HG02763 (cell line): Measurements from ENCODE around the gene ARR3.
"Not testable (repeated sequence)": the region's sequence is repeated elsewhere in the genome, so short reads cannot be mapped to it uniquely, and the experiment has no call there.

Source experiments
- ATAC-seq: cut with Tn5 transposase; IDR thresholded peaks from one replicate; pipeline ENCODE4 v1.9.1; 2021; ENCODE audit warnings: mild to moderate bottlenecking, moderate library complexity; ENCODE audit not compliant: unreplicated experiment

Gene ARR3

DNA sequence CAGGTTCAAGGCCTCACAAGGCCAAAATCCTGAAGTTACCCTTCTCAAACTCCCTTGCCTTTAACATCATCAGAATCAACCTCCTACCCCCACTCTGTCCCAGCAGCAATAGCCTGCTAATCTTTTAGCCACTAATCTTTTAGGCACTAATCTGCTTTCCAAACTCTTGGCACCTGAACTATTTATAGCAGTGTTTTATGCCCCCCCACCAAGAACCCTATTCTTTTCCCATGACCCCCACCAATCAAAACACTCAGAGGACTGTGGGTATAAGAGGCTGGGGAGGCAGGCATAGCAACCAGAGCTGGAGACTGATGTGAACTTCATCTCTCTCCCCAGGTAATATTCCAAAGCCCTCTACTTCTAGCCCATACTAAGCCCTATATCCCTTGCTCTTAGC is at the start of gene ARR3:
ARR3 (plus strand) TSS at position 301 of the 400 bp plus-strand sequence. CDS start 1,052 bp downstream, outside the sequence.
- ATAC-seq = no peak

DNA sequence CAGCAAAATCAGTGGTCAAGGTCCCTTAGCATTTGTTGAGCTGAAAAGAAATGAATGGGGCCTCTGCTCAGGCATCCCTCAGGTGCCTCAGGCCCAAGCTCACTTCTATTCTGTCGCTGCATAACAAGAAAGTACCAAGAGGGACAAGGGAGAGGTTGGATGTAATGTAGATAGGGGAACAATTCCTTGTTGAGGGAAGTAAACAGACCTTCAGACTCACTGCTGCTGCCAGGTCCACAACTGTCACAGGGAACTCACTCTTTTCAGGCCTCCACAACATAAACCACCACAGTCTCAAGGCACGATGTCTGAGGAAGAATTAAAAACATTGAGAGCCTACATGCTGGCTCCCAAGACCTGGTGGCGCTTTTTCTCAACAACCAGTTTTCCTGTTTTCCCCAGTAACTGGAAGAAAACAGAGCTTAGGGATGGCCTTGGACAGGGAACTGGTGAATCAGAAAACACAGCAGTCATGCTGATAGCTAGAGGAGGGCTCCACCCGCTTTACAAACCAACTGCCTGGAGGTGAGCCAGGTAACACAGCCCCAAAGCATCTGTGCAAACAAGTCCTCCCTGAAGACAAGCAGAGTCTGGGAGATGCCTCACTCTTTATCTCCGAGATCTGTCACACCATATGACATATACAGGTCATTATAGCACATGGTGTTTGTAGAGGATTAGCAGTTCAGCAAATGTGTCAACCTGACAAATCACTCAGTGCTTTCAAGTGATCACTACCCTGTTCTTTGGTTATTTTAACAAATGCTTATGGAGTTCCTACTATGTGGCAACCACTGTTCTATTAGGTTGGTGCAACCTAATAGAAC is 48.0 kb upstream of the ARR3 start:
- ATAC-seq = no peak

DNA sequence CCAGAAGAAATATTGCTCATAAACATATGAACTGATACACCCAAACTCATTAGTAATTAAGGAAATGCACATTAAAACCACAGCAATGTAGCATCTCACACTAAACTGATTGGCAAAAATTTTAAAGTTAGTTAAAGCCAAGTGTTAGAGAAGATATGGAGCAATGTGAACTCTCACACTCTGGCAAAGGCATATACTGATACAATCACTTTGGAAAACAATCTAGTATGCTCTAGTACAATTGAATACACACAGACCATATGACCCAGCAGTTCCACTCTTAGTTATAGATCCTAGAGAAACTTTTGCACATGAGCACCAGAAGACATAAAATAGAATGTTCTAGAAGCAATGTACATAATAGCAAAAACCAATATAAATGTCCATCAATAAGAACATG is 42.1 kb upstream of the ARR3 start:
- ATAC-seq = no peak

DNA sequence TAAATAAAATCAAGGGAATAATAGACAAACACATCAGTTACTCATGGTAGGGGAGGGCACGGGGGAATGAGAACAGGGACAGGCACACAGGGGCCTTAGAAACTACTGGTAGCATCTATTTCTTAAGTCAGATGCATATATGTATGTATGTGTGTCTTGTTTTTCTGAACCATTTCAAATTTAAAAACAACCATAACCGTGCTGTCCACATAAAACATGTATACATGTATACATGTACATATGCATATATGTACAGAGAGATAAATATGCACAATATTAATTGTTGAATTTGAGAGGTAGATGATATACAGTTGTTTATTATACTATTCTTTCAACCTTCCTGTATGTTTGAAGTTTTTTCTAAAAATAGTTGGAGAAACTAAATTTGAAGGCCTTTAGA is 41.4 kb upstream of the ARR3 start:
- ATAC-seq = no peak

DNA sequence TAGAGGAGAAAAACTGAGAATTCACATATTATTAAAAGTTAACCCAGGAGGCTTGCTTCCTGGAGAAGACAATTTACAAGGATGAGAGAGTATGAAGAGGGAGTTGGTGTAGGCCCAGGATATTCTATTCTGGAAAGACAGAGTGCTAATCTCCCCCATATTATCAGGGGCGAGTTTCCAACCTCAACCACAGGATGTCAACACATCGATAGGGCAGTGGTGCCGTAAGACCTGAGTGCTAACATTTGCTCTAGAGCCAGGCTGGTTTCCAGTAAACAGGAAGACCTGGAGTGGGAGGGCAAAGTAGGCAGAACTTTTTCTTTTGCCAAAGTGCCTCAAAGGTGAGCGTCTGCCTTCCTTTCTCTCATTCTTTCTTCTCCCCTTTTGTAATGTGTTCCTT is 36.5 kb upstream of the ARR3 start:
- no peak for ATAC-seq

DNA sequence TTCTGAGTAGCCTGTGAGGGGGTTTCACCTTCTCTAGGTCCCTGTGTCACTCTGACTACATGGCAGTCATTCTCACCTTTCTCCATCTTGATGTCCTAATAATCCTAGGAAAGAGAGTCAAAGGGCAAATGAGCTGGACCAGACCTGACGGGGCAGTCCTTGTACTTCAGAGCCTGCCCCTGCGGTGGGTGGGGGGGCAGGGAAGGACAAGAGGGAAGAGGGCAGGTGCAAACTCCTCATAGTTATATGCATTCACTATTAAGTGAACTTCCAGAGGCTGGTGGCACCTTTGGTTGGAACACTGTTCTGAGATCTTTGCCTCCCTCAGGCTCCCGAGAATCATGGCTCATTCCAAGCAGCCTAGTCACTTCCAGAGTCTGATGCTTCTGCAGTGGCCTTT is 33.8 kb upstream of the ARR3 start, which contains the start of gene AWAT1:
AWAT1 (plus strand) TSS at position 301 of the 400 bp plus-strand sequence; CDS start at position 342, 41 bp downstream.
- no peak for ATAC-seq

DNA sequence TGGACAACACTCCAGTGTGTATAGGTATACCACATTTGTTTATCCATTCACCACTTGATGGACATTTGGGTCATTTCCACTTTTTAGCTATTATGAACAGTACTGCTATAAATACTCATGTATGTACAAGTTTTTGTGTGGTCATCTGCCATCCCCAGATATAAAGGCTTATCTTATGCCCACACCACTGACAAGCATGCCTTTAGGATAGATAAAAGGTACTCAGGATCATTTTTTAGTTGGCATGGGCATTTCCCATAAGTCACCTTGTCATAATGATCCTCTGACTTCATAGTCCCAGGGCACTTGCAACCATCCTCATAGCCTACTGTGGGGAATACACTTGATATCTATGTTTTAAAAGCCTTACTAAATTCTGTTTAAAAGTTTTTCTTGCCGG is 27.4 kb upstream of the ARR3 start:
- ATAC-seq = no peak

DNA sequence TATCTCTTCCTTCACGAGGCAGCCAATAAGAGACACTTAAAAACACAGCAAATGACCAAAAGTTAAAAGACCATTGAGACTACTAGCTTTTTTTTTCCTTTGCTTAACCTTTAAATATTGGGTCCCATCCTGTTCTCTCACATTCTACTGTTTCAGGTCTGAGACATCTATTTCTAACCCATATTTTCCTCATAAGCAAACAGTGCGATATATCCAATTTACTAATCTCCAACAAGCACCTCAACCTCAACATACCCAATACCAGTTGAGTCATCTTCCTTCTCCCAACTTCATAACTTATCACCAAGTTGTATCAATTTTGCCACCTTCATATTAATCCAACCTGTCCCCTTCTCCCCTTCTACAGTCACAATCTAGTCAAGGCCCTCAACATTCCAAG is 26.6 kb upstream of the ARR3 start:
- no peak for ATAC-seq

DNA sequence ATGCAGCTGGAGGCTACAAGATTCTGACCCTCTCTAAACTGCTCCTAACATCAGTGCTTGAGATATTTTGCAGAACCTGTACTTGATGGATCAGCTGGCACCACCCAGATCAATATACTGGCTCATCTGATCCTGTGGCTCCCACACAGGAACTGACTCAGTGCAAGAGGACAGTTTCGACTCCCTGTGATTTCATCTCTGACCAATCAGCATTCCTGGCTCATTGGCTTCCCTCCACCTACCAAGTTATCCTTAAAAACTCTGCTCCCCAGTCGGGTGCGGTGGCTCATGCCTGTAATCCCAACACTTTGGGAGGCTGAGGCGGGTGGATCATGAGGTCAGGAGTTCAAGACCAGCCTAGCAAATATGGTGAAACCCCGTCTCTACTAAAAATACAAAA is 24.5 kb upstream of the ARR3 start:
- not testable (repeated sequence) for ATAC-seq

DNA sequence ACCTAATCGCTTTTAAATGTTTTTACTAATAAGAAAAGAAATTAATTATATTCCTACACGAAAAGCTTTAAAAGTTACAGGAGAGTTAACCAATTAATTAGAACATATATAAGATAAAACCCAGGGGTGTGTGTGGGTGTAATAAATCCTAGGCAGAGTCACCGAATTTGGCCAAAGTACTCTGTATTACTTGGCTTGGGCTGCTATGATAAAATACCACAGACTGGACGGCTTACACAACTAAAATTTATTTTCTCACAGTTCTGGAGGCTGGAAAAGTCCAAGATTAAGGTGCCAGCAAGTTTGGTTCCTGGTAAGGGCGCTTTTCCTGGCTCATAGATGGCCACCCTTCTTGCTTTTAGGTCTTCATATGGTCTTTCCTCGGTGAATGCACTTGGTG is 23.3 kb upstream of the ARR3 start:
- ATAC-seq = no peak

DNA sequence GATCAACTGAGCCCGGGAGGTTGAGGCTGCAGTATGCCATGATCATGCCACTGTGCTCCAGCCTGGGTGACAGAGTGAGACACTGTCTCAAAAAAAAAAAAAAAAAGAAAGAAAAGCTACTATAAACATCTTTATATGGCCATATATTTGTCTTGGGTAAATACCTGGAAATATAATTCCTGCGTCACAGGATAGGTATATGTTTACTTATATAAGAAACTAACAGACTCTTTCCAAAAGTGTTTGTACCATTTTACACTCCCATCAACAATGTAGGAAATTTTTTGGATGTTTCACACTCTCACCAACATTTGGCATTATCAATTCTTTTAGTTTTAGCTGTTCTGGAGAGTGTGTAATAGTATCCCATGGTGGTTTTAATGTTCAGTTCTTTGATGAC is 20.9 kb upstream of the ARR3 start:
- ATAC-seq = no peak

DNA sequence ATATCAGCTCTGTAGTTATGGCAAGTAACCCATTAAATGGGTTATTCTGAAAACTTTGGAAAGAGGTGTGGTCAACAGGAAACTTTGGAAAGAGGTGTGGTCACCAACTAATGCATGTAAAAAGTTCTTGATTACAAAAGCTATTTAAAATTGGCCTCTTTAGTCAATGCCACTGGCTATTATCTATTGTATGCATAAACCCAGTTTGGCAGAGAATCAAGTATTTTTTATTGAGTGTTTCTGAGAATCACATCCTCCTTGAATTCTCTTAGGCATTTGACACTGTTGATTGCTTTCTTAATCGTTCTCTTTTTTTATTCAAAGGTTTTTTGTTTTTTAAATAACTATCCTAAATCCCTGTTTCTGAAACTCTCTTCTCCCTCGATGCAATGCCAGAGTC is 15.6 kb upstream of the ARR3 start:
- no peak for ATAC-seq

DNA sequence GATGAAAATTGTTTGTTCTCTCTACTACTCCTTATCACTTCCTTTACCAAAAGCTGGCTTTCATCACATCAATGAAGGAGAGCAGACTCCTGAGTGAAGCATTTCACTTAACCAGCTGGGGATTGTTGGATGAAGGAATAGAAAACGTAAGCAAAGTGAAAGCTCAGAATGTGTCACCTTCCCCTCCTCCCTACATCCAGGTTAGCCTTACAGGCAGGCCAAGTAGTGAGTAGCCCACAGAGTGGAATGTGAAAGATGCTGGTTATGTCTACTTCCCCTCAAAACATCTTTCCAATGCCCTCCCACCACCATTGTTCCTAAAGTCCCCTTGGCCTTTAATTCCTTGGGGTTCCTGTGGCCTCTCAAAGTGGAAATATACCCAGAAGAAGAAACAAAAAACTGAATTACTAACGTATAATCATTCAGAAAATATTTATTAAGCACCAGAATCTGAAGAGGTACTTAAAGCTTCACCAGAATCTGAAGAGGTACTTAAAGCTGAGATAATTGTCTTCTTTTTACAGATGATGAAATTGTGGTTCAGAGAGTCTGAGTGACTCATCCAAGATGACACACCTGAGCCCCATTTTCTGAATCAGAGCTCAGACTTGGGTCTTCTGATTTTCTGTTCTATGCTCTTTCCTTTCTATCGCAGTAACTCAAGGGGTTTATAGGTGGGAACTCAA is 14.6 kb upstream of the ARR3 start:
- ATAC-seq = no peak

DNA sequence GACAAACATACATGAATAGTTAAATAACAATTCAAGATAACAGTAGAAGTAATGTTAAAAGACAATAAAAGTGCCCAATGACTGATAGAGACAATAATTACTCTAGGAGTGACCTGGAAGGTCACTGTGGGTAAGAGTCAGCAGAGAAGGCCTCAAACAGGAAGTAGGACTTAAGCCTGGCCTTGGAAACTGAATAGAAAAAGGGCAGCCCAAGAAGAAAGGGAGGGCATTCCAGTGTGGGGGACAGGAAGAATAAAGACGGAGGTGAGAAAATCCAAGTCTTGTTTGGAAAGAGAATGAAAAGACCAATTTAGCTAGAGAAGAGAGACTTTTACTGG is 14.1 kb upstream of the ARR3 start:
- no peak for ATAC-seq

DNA sequence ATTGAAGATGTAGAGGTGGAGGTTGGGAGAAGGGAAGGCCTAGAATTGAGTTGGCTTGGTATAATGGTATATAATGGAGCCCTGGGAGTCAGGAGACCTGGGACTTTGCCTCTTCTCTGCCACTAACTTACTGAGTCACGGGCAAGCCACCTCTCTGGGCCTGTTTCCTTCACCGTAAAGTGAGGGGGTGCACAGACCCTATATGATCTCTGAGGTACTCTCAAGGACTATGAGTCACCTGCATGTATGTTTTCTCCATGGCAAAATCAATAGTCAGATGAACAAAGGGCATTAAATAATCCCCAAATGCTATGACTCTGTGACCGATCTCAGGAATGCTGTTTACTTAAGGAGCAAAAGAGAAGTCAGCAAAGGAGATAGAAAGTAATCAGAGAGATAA is 13.2 kb upstream of the ARR3 start:
- no peak for ATAC-seq

DNA sequence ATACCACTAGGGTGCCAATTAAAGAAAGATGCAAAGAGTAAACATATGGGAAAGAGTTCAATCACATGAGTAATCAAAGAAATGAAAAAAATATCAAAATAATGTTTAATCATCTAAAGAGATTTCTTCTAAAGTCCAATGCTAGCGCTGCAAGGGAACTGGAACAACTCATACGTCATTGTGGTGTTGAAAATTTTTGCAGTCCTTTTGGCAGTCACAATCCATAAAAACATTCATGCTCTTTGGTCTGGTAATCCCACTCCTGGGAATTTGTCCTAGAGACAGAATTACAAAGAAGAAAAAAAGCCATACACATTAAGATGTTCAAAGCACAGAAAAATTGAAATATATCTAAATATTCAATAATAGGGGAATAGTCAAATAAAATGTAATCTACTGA is 12.7 kb upstream of the ARR3 start:
- ATAC-seq = no peak

DNA sequence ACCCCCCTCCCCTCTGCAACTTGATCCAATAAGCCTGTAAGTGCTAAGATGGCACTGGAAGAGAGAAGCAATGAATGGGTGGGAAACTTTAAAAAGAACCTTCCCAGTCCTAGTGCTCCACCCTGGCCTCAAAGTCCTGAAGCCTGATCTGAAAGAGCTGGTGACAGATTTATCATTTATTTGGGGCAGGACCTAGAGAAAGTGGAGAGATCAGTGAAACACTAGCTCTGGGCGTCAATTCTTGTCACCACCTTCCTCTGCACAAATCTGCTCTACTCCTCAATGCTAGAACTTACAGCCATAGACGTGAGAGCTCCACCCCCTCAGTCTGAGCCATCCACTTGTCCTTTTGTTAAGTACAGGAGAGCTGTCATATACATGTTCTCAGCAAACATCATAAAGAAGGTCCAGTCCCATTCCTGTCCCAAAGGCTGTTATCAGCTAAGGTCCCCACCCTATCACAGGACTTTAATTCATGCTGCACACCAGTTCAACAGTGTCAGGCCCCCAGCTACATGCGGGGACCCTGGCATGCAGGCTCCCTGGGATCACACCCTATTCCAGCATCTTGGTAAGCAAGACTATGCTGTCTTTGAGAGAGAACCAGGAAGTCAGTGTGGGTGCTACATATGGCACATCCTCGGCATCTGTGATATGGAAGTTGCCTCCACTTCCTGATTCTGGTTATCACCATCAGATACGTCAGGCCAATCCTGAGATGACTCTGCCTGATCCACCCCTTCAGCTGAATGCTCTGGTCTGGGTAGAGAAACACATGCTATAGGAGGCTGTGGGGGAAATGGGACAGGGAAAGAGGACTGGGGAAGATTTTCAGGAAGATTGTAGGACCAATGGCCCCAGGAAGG is 10.5 kb upstream of the ARR3 start:
- ATAC-seq = no peak

DNA sequence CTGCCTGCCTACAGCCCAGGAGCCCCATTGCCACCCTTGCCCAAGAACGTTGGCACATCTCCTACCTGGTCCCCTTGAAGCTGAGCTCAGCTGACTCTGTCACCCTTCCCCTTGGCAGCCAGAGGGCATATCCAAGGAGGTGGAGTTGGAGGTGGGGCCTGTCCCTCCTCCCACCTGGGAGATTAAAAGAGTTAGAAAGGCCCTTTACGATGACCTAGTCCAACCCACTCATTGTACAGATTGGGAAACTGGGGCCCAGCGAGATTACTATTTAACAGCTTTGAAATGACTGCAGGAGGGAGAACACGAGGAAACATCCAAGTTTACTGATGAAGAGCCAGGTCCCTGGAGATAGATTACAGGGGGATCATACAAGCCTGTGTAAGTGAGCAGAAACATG is 8.0 kb upstream of the ARR3 start, which contains the start of gene P2RY4:
P2RY4 (minus strand) TSS at position 101 of the 400 bp plus-strand sequence. CDS start 580 bp downstream, outside the sequence.
- ATAC-seq = no peak

DNA sequence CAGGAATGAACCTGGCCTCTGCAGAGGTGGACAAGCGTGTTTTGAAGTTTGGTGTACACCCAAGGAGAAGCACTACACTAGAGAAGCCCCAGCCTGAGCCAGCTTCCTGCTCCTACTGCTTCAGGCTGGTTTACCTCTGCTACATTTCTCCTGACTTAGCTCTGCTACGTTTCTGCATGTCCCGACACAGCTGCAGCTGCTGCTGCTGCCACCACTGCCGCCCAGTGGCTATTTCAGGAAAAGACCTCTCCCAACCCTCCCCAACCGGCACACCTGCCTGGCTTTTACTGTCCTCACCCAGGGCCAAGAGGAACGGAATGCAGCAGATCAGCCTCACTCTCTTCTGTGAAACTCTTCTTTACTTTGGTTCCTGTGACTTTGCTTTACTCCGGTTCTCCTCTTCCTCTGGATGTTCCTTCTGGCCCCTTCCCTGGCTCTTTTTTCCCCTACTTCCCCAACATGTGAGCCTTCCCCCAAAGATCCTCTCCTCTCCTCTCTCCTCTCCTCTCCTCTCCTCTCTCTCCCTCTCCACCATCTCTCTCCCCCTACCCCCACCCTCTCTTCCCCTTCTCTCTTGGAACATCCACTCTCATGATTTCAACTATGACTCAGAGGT is 5.1 kb upstream of the ARR3 start:
- no peak for ATAC-seq

DNA sequence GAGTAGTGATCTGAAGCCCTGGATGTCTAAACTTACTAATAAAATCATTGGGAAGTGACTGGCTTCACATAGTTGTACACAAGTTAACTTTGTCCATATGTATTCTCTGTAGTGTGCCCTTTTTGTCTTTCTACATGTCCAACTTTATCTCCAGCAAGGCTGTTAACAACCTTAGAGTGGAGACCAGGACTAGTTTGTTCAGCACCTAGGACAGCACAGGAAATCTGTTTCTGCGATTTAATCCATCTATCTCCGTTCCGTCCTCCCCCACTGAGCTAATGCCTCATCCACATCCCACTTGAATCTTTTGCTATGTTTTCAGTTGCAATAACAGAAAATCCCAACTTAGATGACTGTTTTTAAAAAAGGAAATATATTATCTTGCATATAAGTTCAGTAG is 3.4 kb upstream of the ARR3 start:
- ATAC-seq = no peak

DNA sequence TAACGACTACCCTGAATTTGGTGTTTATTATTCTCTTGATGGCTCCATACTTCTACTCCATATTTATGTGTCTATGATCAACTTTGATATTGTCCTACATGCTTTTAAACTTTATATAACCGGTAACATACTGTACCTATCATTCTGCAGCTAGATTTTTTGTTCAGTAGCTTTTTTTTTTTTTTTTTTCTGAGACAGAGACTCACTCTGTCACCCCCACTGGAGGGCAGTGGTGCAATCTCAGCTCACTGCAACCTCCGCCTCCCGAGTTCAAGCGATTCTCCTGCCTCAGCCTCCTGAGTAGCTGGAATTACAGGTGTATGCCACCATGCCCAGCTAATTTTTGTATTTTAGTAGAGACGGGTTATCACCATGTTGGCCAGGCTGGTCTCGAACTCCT is 5.9 kb downstream of the ARR3 start:
- ATAC-seq = not testable (repeated sequence)
